HCT116 (cell line): ENCODE measurements around the gene SPG7. TPM values are rescaled to one million over a fixed set of nuclear protein-coding genes. Genes with fewer than 3 reads are reported as not detected.

Source experiments
- ATAC-seq: fragments of 200-7000 bp; cut with Tn5 transposase; 2 replicates; pipeline ENCODE4 v1.9.1; 2020; ENCODE audit warnings: mild to moderate bottlenecking, moderate library complexity
- BruUV-seq: library from RNA; stranded (reverse); fragments of 400-500 nt; replicated peaks from 2 replicates; lab custom pipeline; 2021; lab: Mats Ljungman, UMichigan
- CTCF ChIA-PET: fragments of 300-600 bp; sonication (Branson Sonifier 250); formaldehyde crosslinking; loops from one replicate; lab custom pipeline; 2021; ENCODE audit warnings: antibody characterized with exemption; lab: Charles Lee
- POLR2A ChIA-PET: fragments of 300-600, 350-600 bp; sonication (Branson Sonifier 250); formaldehyde crosslinking; loops from one replicate; lab custom pipeline; 2021; ENCODE audit warnings: antibody characterized with exemption; lab: Charles Lee
- RAD21 ChIA-PET, 2 experiments: fragments of 300-600 bp; sonication (Branson Sonifier 250); formaldehyde crosslinking; loops; one replicate each; lab custom pipeline; 2023; ENCODE audit warnings: low total read pairs in 2 of 2; ENCODE audit not compliant: uncharacterized antibody in 2 of 2, unreplicated experiment in 2 of 2, low non-redundant PET in 1 of 2; lab: Charles Lee
- DNase-seq: peaks from one replicate; pipeline ENCODE4 v3.0.0-alpha.2; 2010; ENCODE audit warnings: low read depth, low spot score
- H2AFZ ChIP-seq: fragments of 200-600 bp; shearing (Covaris generic), sonication (generic); 2 replicates; pipeline ENCODE4 v1.6.1; 2017; ENCODE audit warnings: low read depth, mixed run types, mixed read lengths, antibody characterized with exemption, low read length; ENCODE audit not compliant: poor library complexity, severe bottlenecking
- H3K27ac ChIP-seq: 2 replicates; pipeline ENCODE4 v1.5.1; 2012; ENCODE audit warnings: low read depth, low read length
- H3K27me3 ChIP-seq: fragments of 200-600 bp; sonication (generic); 2 replicates; pipeline ENCODE4 v1.6.1; 2016; ENCODE audit warnings: mixed run types, low read length, mixed read lengths; ENCODE audit not compliant: insufficient read depth
- H3K36me3 ChIP-seq, 2 experiments: fragments of 200-500 bp in 1 of 2; fragments of 200-600 bp in 1 of 2; sonication (Bioruptor generic) in 1 of 2; sonication (generic) in 1 of 2; 2 replicates each; pipeline versions ENCODE4 v1.5.1 to v1.6.1; 2014 to 2016; ENCODE audit warnings: low read length in 2 of 2, inconsistent platforms in 1 of 2, mixed read lengths in 1 of 2, mixed run types in 1 of 2; ENCODE audit not compliant: insufficient read depth in 2 of 2, control insufficient read depth in 1 of 2
- H3K4me1 ChIP-seq, 2 experiments: fragments of 200-600 bp in 1 of 2; sonication (generic) in 1 of 2; 2 replicates each; pipeline versions ENCODE4 v1.5.1 to v1.6.1; 2012 to 2017; ENCODE audit warnings: low read length in 2 of 2, inconsistent platforms in 1 of 2, mild to moderate bottlenecking in 1 of 2, mixed read lengths in 1 of 2, mixed run types in 1 of 2, moderate library complexity in 1 of 2; ENCODE audit not compliant: insufficient read depth in 2 of 2, control insufficient read depth in 1 of 2
- H3K4me2 ChIP-seq: fragments of 200-600 bp; sonication (generic); 2 replicates; pipeline ENCODE4 v1.6.1; 2017; ENCODE audit warnings: mixed run types, low read length, mixed read lengths
- H3K4me3 ChIP-seq, 2 experiments: fragments of 200-600 bp in 1 of 2; sonication (generic) in 1 of 2; replicated peaks in 1 of 2; 2 replicates each; pipeline ENCODE4 v1.5.1; 2011 to 2016; ENCODE audit warnings: low read length in 2 of 2, control low read depth in 1 of 2, low read depth in 1 of 2, mild to moderate bottlenecking in 1 of 2, mixed read lengths in 1 of 2, mixed run types in 1 of 2
- H3K79me2 ChIP-seq: fragments of 200-600 bp; sonication (generic); 2 replicates; pipeline ENCODE4 v1.6.1; 2017; ENCODE audit warnings: mild to moderate bottlenecking, mixed run types, low read length, moderate library complexity, mixed read lengths; ENCODE audit not compliant: insufficient read depth
- H3K9ac ChIP-seq: fragments of 200-600 bp; sonication (generic); 2 replicates; pipeline ENCODE4 v1.6.1; 2016; ENCODE audit warnings: low read length, mixed read lengths
- H3K9me2 ChIP-seq: fragments of 200-600 bp; sonication (generic), shearing (Covaris generic); 2 replicates; pipeline ENCODE4 v1.6.1; 2017; ENCODE audit warnings: mixed run types, mild to moderate bottlenecking, moderate library complexity; ENCODE audit not compliant: insufficient read depth
- H3K9me3 ChIP-seq, 2 experiments: fragments of 200-500 bp in 1 of 2; fragments of 200-600 bp in 1 of 2; sonication (Bioruptor generic) in 1 of 2; sonication (generic) in 1 of 2; 2 replicates each; pipeline ENCODE4 v1.6.1; 2014 to 2017; ENCODE audit warnings: low read length in 2 of 2, mixed read lengths in 2 of 2, inconsistent platforms in 1 of 2, low read depth in 1 of 2, mild to moderate bottlenecking in 1 of 2, mixed run types in 1 of 2, moderate library complexity in 1 of 2; ENCODE audit not compliant: control insufficient read depth in 1 of 2, insufficient read depth in 1 of 2
- H4K20me1 ChIP-seq: fragments of 200-600 bp; sonication (generic), shearing (Covaris generic); 2 replicates; pipeline ENCODE4 v1.6.1; 2017; ENCODE audit warnings: mixed run types, mild to moderate bottlenecking, moderate library complexity; ENCODE audit not compliant: insufficient read depth
- CBX3 ChIP-seq: IDR thresholded peaks from 2 replicates; pipeline ENCODE4 v1.6.1; 2012; ENCODE audit warnings: low read depth
- CEBPB ChIP-seq: IDR thresholded peaks from 2 replicates; pipeline ENCODE4 v1.6.1; 2012; ENCODE audit warnings: low read depth
- EGR1 ChIP-seq: IDR thresholded peaks from 2 replicates; pipeline ENCODE4 v1.6.1; 2012; ENCODE audit warnings: low read depth
- REST ChIP-seq: IDR thresholded peaks from 2 replicates; pipeline ENCODE4 v1.6.1; 2012; ENCODE audit warnings: low read depth
- SIN3A ChIP-seq: IDR thresholded peaks from 2 replicates; pipeline ENCODE4 v1.6.1; 2012; ENCODE audit warnings: low read depth
- TCF7L2 ChIP-seq: IDR thresholded peaks from 2 replicates; pipeline ENCODE4 v1.7.0; 2011; ENCODE audit warnings: borderline replicate concordance, inconsistent platforms; ENCODE audit not compliant: insufficient read depth, insufficient read length; ENCODE audit errors: extremely low read depth
- intact Hi-C: fragments of 100-400 bp; cut with micrococcal nuclease; formaldehyde crosslinking; loops from 2 replicates; pipeline ENCODE4 v1.10.0; 2022
- total RNA-seq: library from RNA; stranded (reverse); gene quantifications from one replicate; pipeline ENCODE4 v1.2.1, GENCODE V29; 2021; ENCODE audit not compliant: unreplicated experiment

Gene SPG7
- total RNA-seq, 1 experiment from 2014 or later: 116 TPM

- Histone ChIP-seq H4K20me1 (no peaks in the 10 kb centered on the region), H3K9me3 (no peaks in the 10 kb centered on the region), H3K36me3 (peaks cover 46 to 48% of the 10 kb centered on the region in 2 experiments), H2AFZ (no peak overlapping the region), H3K79me2 (peaks cover 10% of the 10 kb centered on the region; the same call in 1 of the 2 replicates), H3K27ac (no peak overlapping the region), H3K9me2 (no peaks in the 10 kb centered on the region), H3K4me2 (no peak overlapping the region), H3K4me3 (no peak overlapping the region), H3K4me1 (no peaks in the 10 kb centered on the region), H3K9ac (no peak overlapping the region), H3K27me3 (no peaks in the 10 kb centered on the region)
- CTCF ChIA-PET: no interaction called here
- intact Hi-C loops: no loop called here
- no peak for TF ChIP-seq CEBPB
- no peak for TF ChIP-seq SIN3A
- no peak for TF ChIP-seq REST
- TF ChIP-seq TCF7L2: no peak
- no peak for TF ChIP-seq CBX3
- no peak for TF ChIP-seq EGR1
- DNase-seq (no peak), ATAC-seq (no peak)
- RAD21 ChIA-PET: no interaction called here
- no TSS peak for BruUV-seq
- POLR2A ChIA-PET: no interaction called here
Observed at GRCh38 chr16:89536886-89537548, 28.8 kb downstream of the SPG7 start.
